CD4-positive, alpha-beta T cell treated with Interferon alpha-2 for 1 hour (primary cell): Measurements from ENCODE around the gene MRPS2.
A peak's percentile ranks its signal among the peaks of the same experiment; 100 is the strongest.

Experiments
- DNase-seq, 2 donors: peaks; one replicate each; pipeline ENCODE4 v3.0.0-alpha.2; 2020 to 2022

The MRPS2 gene

GRCh38 chr9:135480940-135481310, 19.6 kb upstream of the MRPS2 start:
- no peak for DNase-seq

- DNase-seq = no peak
These were observed 18.3 kb upstream of the MRPS2 start for GRCh38 chr9:135482015-135482754.

- DNase-seq = no peak
These were observed 15.8 kb upstream of the MRPS2 start for GRCh38 chr9:135484460-135485277.

- no peak for DNase-seq
These were observed 15.1 kb upstream of the MRPS2 start for GRCh38 chr9:135485385-135485784.

GRCh38 chr9:135485832-135486231, 14.7 kb upstream of the MRPS2 start:
- no peak for DNase-seq

GRCh38 chr9:135486267-135487065, 14.0 kb upstream of the MRPS2 start:
- no peak for DNase-seq

GRCh38 chr9:135487281-135488012, 13.0 kb upstream of the MRPS2 start:
- DNase-seq = no peak

GRCh38 chr9:135488013-135488330, 12.5 kb upstream of the MRPS2 start:
- no peak for DNase-seq

- DNase-seq = no peak
These were observed 12.0 kb upstream of the MRPS2 start for GRCh38 chr9:135488527-135488926.

GRCh38 chr9:135489188-135489906, 11.1 kb upstream of the MRPS2 start:
- no peak for DNase-seq

- DNase-seq = no peak
These were observed 10.2 kb upstream of the MRPS2 start for GRCh38 chr9:135490166-135490870.

GRCh38 chr9:135490980-135491464, 9.5 kb upstream of the MRPS2 start:
- no peak for DNase-seq

- DNase-seq = no peak
These were observed 8.7 kb upstream of the MRPS2 start for GRCh38 chr9:135491764-135492163.

- no peak for DNase-seq
These were observed 7.4 kb upstream of the MRPS2 start for GRCh38 chr9:135492886-135493669.

- DNase-seq = no peak
These were observed 5.5 kb upstream of the MRPS2 start for GRCh38 chr9:135494791-135495559.

GRCh38 chr9:135498381-135499126, 1.9 kb upstream of the MRPS2 start:
- no peak for DNase-seq

- peak; percentile 88 to 90 for DNase-seq
These were observed 984 bp upstream of the MRPS2 start for GRCh38 chr9:135499326-135500070.

- no peak for DNase-seq
These were observed 384 bp upstream of the MRPS2 start for GRCh38 chr9:135500071-135500524.
